Mesenchymal stem cell (in vitro differentiated cells and primary cell): ENCODE data around the gene RAB18. TPM values are rescaled to one million over a fixed set of nuclear protein-coding genes. Genes with fewer than 3 reads are reported as not detected.

Experiments
- DNase-seq: peaks from one replicate; pipeline ENCODE4 v3.0.0-alpha.2; 2013
- H2AFZ ChIP-seq: one replicate; pipeline ENCODE4 v1.6.1; 2013; ENCODE audit warnings: low read depth, mild to moderate bottlenecking, control low read depth, inconsistent platforms, low read length, moderate library complexity
- H2AK5ac ChIP-seq: 2 replicates; pipeline ENCODE4 v1.6.1; 2013; ENCODE audit warnings: low read length, moderate library complexity, mild to moderate bottlenecking, inconsistent platforms; ENCODE audit not compliant: severe bottlenecking
- H2BK120ac ChIP-seq: one replicate; pipeline ENCODE4 v1.6.1; 2013; ENCODE audit warnings: low read depth, mild to moderate bottlenecking, inconsistent platforms, low read length, moderate library complexity
- H2BK12ac ChIP-seq, 2 experiments: one replicate each; pipeline ENCODE4 v1.6.1; 2013; ENCODE audit warnings: inconsistent platforms in 2 of 2, low read length in 2 of 2, mild to moderate bottlenecking in 2 of 2, moderate library complexity in 2 of 2, control low read depth in 1 of 2
- H2BK15ac ChIP-seq: one replicate; pipeline ENCODE4 v1.6.1; 2013; ENCODE audit warnings: mild to moderate bottlenecking, low read depth, inconsistent platforms; ENCODE audit not compliant: poor library complexity, severe bottlenecking
- H2BK5ac ChIP-seq: 2 replicates; pipeline ENCODE4 v1.6.1; 2013; ENCODE audit warnings: low read depth, mild to moderate bottlenecking, low read length, control low read depth, inconsistent platforms; ENCODE audit not compliant: poor library complexity, severe bottlenecking
- H3K14ac ChIP-seq, 2 experiments: one replicate each; pipeline ENCODE4 v1.6.1; 2013; ENCODE audit warnings: inconsistent platforms in 2 of 2, low read length in 2 of 2, control low read depth in 1 of 2, mild to moderate bottlenecking in 1 of 2, moderate library complexity in 1 of 2
- H3K18ac ChIP-seq, 2 experiments: one replicate each; pipeline ENCODE4 v1.6.1; 2013; ENCODE audit warnings: inconsistent platforms in 2 of 2, low read length in 2 of 2, control low read depth in 1 of 2, low read depth in 1 of 2, mild to moderate bottlenecking in 1 of 2
- H3K23ac ChIP-seq, 2 experiments: one replicate each; pipeline ENCODE4 v1.6.1; 2013; ENCODE audit warnings: inconsistent platforms in 2 of 2, low read length in 2 of 2, mild to moderate bottlenecking in 2 of 2, moderate library complexity in 2 of 2, control low read depth in 1 of 2
- H3K27ac ChIP-seq: 2 replicates; pipeline ENCODE4 v1.5.1; 2013; ENCODE audit warnings: mild to moderate bottlenecking, moderate library complexity, low read length, control low read depth, inconsistent platforms; ENCODE audit not compliant: poor library complexity, severe bottlenecking
- H3K27me3 ChIP-seq, 2 experiments: 2 replicates each; pipeline versions ENCODE4 v1.6.1 to v1.7.0; 2013; ENCODE audit warnings: low read length in 2 of 2, mild to moderate bottlenecking in 2 of 2, moderate library complexity in 2 of 2, control low read depth in 1 of 2, inconsistent platforms in 1 of 2; ENCODE audit not compliant: control insufficient read depth in 1 of 2, insufficient read depth in 1 of 2
- H3K36me3 ChIP-seq, 2 experiments: 2 replicates each; pipeline versions ENCODE4 v1.6.1 to v1.7.0; 2013; ENCODE audit warnings: low read length in 2 of 2, control low read depth in 1 of 2, inconsistent platforms in 1 of 2, low read depth in 1 of 2, mild to moderate bottlenecking in 1 of 2; ENCODE audit not compliant: insufficient read depth in 2 of 2, control insufficient read depth in 1 of 2
- H3K4ac ChIP-seq, 2 experiments: one replicate each; pipeline ENCODE4 v1.6.1; 2013; ENCODE audit warnings: inconsistent platforms in 2 of 2, low read length in 2 of 2, mild to moderate bottlenecking in 2 of 2, moderate library complexity in 2 of 2, control low read depth in 1 of 2, low read depth in 1 of 2
- H3K4me1 ChIP-seq: 2 replicates; pipeline ENCODE4 v1.6.1; 2013; ENCODE audit warnings: low read depth, low read length, control low read depth; ENCODE audit not compliant: control insufficient read depth, insufficient read depth
- H3K4me2 ChIP-seq: 2 replicates; pipeline ENCODE4 v1.6.1; 2013; ENCODE audit warnings: low read length, mild to moderate bottlenecking, inconsistent platforms; ENCODE audit not compliant: poor library complexity, severe bottlenecking
- H3K4me3 ChIP-seq, 2 experiments: 2 replicates each; pipeline versions ENCODE4 v1.5.1 to v1.7.0; 2013; ENCODE audit warnings: low read length in 2 of 2, mild to moderate bottlenecking in 2 of 2, control low read depth in 1 of 2, low read depth in 1 of 2; ENCODE audit not compliant: insufficient read depth in 1 of 2
- H3K79me1 ChIP-seq: replicated peaks from 2 replicates; pipeline ENCODE4 v1.6.1; 2013; ENCODE audit warnings: mild to moderate bottlenecking, control low read depth, low read length, inconsistent platforms; ENCODE audit not compliant: poor library complexity, severe bottlenecking
- H3K9ac ChIP-seq: 2 replicates; pipeline ENCODE4 v1.7.0; 2013; ENCODE audit warnings: mild to moderate bottlenecking, low read length, moderate library complexity
- H3K9me3 ChIP-seq: 2 replicates; pipeline ENCODE4 v1.7.0; 2013; ENCODE audit warnings: mild to moderate bottlenecking, low read length; ENCODE audit not compliant: control insufficient read depth
- H4K8ac ChIP-seq: one replicate; pipeline ENCODE4 v1.6.1; 2013; ENCODE audit warnings: inconsistent platforms, mild to moderate bottlenecking, low read length, moderate library complexity
- H4K91ac ChIP-seq: one replicate; pipeline ENCODE4 v1.6.1; 2013; ENCODE audit warnings: mild to moderate bottlenecking, low read length, inconsistent platforms
- WGBS: methylation state at CpG from one replicate; pipeline ENCODE4 v1.1.7; 2013; ENCODE audit warnings: mixed read lengths; 5-methylcytosine and 5-hydroxymethylcytosine counted together
- polyA plus RNA-seq, 2 experiments: library from polyadenylated mRNA; stranded (reverse); fragments of 200-250 nt; gene quantifications; one replicate each; pipeline ENCODE4 v1.2.3, GENCODE V29; 2013

The RAB18 gene
- 76.5 TPM for polyA plus RNA-seq (2013, experiment 1 of 2)
- polyA plus RNA-seq (2013, experiment 2 of 2) = 74.8 TPM

- Histone ChIP-seq H3K4ac (peak within 1 kb of the TSS; percentile 42 to 99), H2BK5ac (no peak within 1 kb of the TSS), H2AK5ac (no peak within 1 kb of the TSS), H3K27me3 (peaks cover 7 to 10% of the 10 kb centered on the region in 2 experiments), H2BK15ac (no peak within 1 kb of the TSS), H3K36me3 (peaks cover 0 to 14% of the 10 kb centered on the region in 2 experiments), H3K14ac (peak within 1 kb of the TSS; percentile 82 to 92), H2BK120ac (no peak within 1 kb of the TSS), H3K4me2 (peak within 1 kb of the TSS; percentile 69), H4K91ac (peak within 1 kb of the TSS; percentile 94), H3K79me1 (no peaks in the 10 kb centered on the region), H3K9ac (peak within 1 kb of the TSS; percentile 99), H3K4me1 (peaks cover 5% of the 10 kb centered on the region), H3K18ac (peak within 1 kb of the TSS; percentile 89 to 91), H3K9me3 (no peaks in the 10 kb centered on the region), H2AFZ (peak within 1 kb of the TSS; percentile 76), H3K4me3 (peak within 1 kb of the TSS; percentile 90 to 95), H3K27ac (peak within 1 kb of the TSS; percentile 87), H3K23ac (peak within 1 kb of the TSS; percentile 6 to 60), H4K8ac (peak within 1 kb of the TSS; percentile 99), H2BK12ac (peak within 1 kb of the TSS in 1 of 2 experiments; percentile 5)
- WGBS = under 1% methylated on average over 66 of the region's 71 CpGs
- DNase-seq = peak; percentile 98
Observed at GRCh38 chr10:27504007-27504807, at the start of gene RAB18. Gene RAB18 (plus strand): TSS chr10:27504304. CDS start chr10:27504370, 66 bp downstream.

DNA sequence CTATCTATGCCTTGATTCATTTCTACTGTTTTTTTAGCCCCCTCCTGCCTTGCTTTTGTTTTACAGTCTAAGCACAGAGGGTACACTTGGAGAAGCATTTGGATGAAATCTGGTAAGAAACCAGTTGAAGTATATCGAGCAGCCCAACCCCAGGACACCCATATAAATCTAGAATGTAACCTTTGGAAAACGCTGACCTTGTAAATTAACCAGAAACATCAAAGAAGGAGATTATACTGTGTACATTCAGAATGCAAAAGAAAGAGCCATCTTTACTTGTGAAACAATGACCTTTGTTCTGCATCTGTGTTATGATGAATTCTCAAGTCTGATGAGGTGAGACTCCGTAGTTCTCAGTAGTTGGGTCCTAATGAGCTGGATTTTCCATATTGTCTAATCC, 49.3 kb upstream of the RAB18 start:
- 79% methylated on average over 2 of the region's 3 CpGs for WGBS
- H4K91ac ChIP-seq = no peak overlapping the region

GRCh38 chr10:27457261-27457945, 46.7 kb upstream of the RAB18 start:
- Histone ChIP-seq H3K14ac (no peak overlapping the region), H3K4me1 (no peaks in the 10 kb centered on the region), H4K8ac (no peak overlapping the region), H2AFZ (no peak overlapping the region), H3K9ac (no peak overlapping the region), H3K23ac (no peak overlapping the region), H3K18ac (no peak overlapping the region), H3K9me3 (no peaks in the 10 kb centered on the region), H3K36me3 (no peaks in the 10 kb centered on the region), H3K79me1 (no peaks in the 10 kb centered on the region), H3K4me3 (no peak overlapping the region), H2BK5ac (no peak overlapping the region), H2BK12ac (no peak overlapping the region), H3K4me2 (no peak overlapping the region), H2BK120ac (no peak overlapping the region), H3K4ac (no peak overlapping the region), H3K27me3 (no peaks in the 10 kb centered on the region), H2AK5ac (no peak overlapping the region), H4K91ac (no peak overlapping the region), H2BK15ac (no peak overlapping the region), H3K27ac (no peak overlapping the region)
- no peak for DNase-seq
- whole genome bisulfite sequencing = no CpG with 5 or more reads among the region's 3 CpGs

More for the DNA sequence above, 49.3 kb upstream of the RAB18 start:
- H3K9ac ChIP-seq = no peak overlapping the region
- H2BK120ac ChIP-seq = no peak overlapping the region
- no peak overlapping the region for H3K4me2 ChIP-seq
- no peak overlapping the region for H2BK15ac ChIP-seq
- H3K27ac ChIP-seq = no peak overlapping the region
- H2AFZ ChIP-seq = no peak overlapping the region
- no peaks in the 10 kb centered on the region for H3K9me3 ChIP-seq
- H3K4ac ChIP-seq = no peak overlapping the region
- H3K4me3 ChIP-seq = no peak overlapping the region
- H2AK5ac ChIP-seq = no peak overlapping the region
- H3K36me3 ChIP-seq = no peaks in the 10 kb centered on the region
- no peak overlapping the region for H2BK5ac ChIP-seq
- H3K27me3 ChIP-seq = no peaks in the 10 kb centered on the region
- no peak overlapping the region for H3K23ac ChIP-seq
- no peak overlapping the region for H4K8ac ChIP-seq
- DNase-seq = no peak
- H3K14ac ChIP-seq = no peak overlapping the region
- H3K18ac ChIP-seq = no peak overlapping the region
- H3K4me1 ChIP-seq = no peaks in the 10 kb centered on the region
- no peaks in the 10 kb centered on the region for H3K79me1 ChIP-seq
- H2BK12ac ChIP-seq = no peak overlapping the region

- no peak overlapping the region for H3K18ac ChIP-seq
- no peak overlapping the region for H3K4me2 ChIP-seq
- no peak overlapping the region for H4K8ac ChIP-seq
- H3K23ac ChIP-seq = no peak overlapping the region
- no peak overlapping the region for H3K27ac ChIP-seq
- H3K4ac ChIP-seq = no peak overlapping the region
- no peaks in the 10 kb centered on the region for H3K79me1 ChIP-seq
- H4K91ac ChIP-seq = no peak overlapping the region
- H3K36me3 ChIP-seq = no peaks in the 10 kb centered on the region
- 41% methylated on average over 2 of the region's 2 CpGs for WGBS
- H3K9me3 ChIP-seq = no peaks in the 10 kb centered on the region
- H2BK15ac ChIP-seq = no peak overlapping the region
- H3K9ac ChIP-seq = no peak overlapping the region
- H3K4me3 ChIP-seq = no peak overlapping the region
- no peak overlapping the region for H2AFZ ChIP-seq
- no peak for DNase-seq
- no peak overlapping the region for H2BK5ac ChIP-seq
- H2BK120ac ChIP-seq = no peak overlapping the region
- H2BK12ac ChIP-seq = no peak overlapping the region
- H3K4me1 ChIP-seq = no peaks in the 10 kb centered on the region
- H2AK5ac ChIP-seq = no peak overlapping the region
- no peaks in the 10 kb centered on the region for H3K27me3 ChIP-seq
- no peak overlapping the region for H3K14ac ChIP-seq
Observed at GRCh38 chr10:27457966-27458365, 46.1 kb upstream of the RAB18 start.
